ENCODE results near the gene ADAMTS12. TPM values are rescaled to one million over a fixed set of nuclear protein-coding genes. Genes with fewer than 3 reads are reported as not detected.

The ADAMTS12 gene
- total and polyA plus RNA-seq, 2 donors (not counting 1 experiment from before 2014, with no cell fraction given): 10.7 to 44.8 TPM

DNA sequence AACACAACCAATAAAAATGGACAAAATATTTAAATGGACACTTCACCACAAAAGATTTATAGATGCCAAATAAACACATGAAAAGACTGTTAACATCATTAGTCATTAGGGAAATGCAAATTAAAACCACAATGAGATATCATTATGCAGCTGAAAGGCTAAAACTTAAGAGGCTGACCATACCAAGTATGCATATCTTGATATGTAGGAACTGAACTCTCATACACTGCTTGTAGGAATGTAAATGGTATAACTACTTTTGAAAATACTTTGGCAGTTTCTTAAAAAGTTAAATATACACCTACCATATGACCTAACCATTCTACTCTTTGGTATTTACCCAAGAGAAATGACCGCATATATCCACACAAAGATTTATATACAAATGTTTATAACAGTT is 13.6 kb upstream of the ADAMTS12 start:
- Histone ChIP-seq H3K9me3 (ENCODE audit: control insufficient read depth, insufficient read depth, low read depth, low read length) (no peaks in the 10 kb centered on the region), H3K4me3 (replicated peaks in 1 of 4; ENCODE audit: control extremely low read depth in 1 of 4, insufficient read depth in 1 of 4, low read depth in 3 of 4, low read length in 4 of 4) (no peak overlapping the region), H3K27me3 (ENCODE audit: control insufficient read depth, insufficient read depth, low read length) (no peaks in the 10 kb centered on the region), H3K4me2 (ENCODE audit: extremely low read depth, insufficient read depth, low read length) (no peak overlapping the region), H3K9ac (ENCODE audit: insufficient read depth, low read length) (no peak overlapping the region), H2AFZ (ENCODE audit: low read length) (no peak overlapping the region), H3K79me2 (ENCODE audit: control insufficient read depth, insufficient read depth, low read length) (no peaks in the 10 kb centered on the region), H3K36me3 (ENCODE audit: control insufficient read depth, insufficient read depth, low read length) (no peaks in the 10 kb centered on the region), H4K20me1 (ENCODE audit: control insufficient read depth, extremely low read depth, insufficient read depth, low read length) (no peaks in the 10 kb centered on the region), H3K27ac (ENCODE audit: insufficient read depth, low read length) (no peak overlapping the region), H3K4me1 (ENCODE audit: control insufficient read depth, extremely low read depth, insufficient read depth, low read length) (no peaks in the 10 kb centered on the region)
- TF ChIP-seq, protein P1, sequence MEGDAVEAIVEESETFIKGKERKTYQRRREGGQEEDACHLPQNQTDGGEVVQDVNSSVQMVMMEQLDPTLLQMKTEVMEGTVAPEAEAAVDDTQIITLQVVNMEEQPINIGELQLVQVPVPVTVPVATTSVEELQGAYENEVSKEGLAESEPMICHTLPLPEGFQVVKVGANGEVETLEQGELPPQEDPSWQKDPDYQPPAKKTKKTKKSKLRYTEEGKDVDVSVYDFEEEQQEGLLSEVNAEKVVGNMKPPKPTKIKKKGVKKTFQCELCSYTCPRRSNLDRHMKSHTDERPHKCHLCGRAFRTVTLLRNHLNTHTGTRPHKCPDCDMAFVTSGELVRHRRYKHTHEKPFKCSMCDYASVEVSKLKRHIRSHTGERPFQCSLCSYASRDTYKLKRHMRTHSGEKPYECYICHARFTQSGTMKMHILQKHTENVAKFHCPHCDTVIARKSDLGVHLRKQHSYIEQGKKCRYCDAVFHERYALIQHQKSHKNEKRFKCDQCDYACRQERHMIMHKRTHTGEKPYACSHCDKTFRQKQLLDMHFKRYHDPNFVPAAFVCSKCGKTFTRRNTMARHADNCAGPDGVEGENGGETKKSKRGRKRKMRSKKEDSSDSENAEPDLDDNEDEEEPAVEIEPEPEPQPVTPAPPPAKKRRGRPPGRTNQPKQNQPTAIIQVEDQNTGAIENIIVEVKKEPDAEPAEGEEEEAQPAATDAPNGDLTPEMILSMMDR (conservative IDR thresholded peaks at IDR 0.05 in 1 of 2, IDR thresholded peaks at IDR 0.05 in 1 of 2; ENCODE audit: low read depth in 1 of 2, low read length in 2 of 2): no peak
- no peak for TF ChIP-seq EZH2 (IDR thresholded peaks at IDR 0.05; ENCODE audit: low read length, missing control alignments)
- DNase-seq (ENCODE audit: low read depth in 2 of 2): peak; percentile 2 to 82

DNA sequence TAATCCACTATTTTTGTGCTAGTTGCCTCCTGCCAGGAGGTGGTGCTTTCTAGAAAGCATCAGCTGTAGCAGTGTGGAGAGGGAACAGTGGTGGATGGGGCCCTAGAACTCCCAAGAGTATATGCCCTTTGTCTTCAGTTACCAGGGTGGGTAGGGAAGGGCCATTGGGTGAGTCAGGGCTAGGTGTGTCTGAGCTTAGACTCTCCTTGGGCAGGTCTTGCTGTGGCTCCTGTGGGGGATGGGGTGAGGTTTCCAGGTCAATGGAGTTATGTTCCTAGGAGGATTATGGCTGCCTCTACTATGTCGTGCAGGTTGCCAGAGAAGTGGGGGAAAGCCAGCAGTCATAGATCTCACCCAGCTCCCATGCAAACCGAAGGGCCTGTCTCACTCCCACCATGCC is 11.3 kb upstream of the ADAMTS12 start:
- H3K9me3 ChIP-seq (ENCODE audit: control insufficient read depth, insufficient read depth, low read depth, low read length): no peaks in the 10 kb centered on the region
- no peak for DNase-seq (ENCODE audit: low read depth in 2 of 2)
- no peak overlapping the region for H3K27ac ChIP-seq (ENCODE audit: insufficient read depth, low read length)

GRCh38 chr5:33901156-33901555 is 9.4 kb upstream of the ADAMTS12 start:
- peak in 1 of 2 donors; percentile 72 for DNase-seq (ENCODE audit: low read depth in 2 of 2)
- Histone ChIP-seq H2AFZ (ENCODE audit: low read length) (no peak overlapping the region), H3K36me3 (ENCODE audit: control insufficient read depth, insufficient read depth, low read length) (no peaks in the 10 kb centered on the region), H3K27ac (ENCODE audit: insufficient read depth, low read length) (no peak overlapping the region), H3K79me2 (ENCODE audit: control insufficient read depth, insufficient read depth, low read length) (no peaks in the 10 kb centered on the region), H3K27me3 (ENCODE audit: control insufficient read depth, insufficient read depth, low read length) (no peaks in the 10 kb centered on the region), H3K9ac (ENCODE audit: insufficient read depth, low read length) (no peak overlapping the region), H3K9me3 (ENCODE audit: control insufficient read depth, insufficient read depth, low read depth, low read length) (no peaks in the 10 kb centered on the region), H3K4me2 (ENCODE audit: extremely low read depth, insufficient read depth, low read length) (peak overlapping the region; percentile 2), H3K4me1 (ENCODE audit: control insufficient read depth, extremely low read depth, insufficient read depth, low read length) (no peaks in the 10 kb centered on the region), H3K4me3 (replicated peaks in 1 of 4; ENCODE audit: control extremely low read depth in 1 of 4, insufficient read depth in 1 of 4, low read depth in 3 of 4, low read length in 4 of 4) (no peak overlapping the region), H4K20me1 (ENCODE audit: control insufficient read depth, extremely low read depth, insufficient read depth, low read length) (no peaks in the 10 kb centered on the region)
- no peak for TF ChIP-seq EZH2 (IDR thresholded peaks at IDR 0.05; ENCODE audit: low read length, missing control alignments)
- TF ChIP-seq, protein P1 (conservative IDR thresholded peaks at IDR 0.05 in 1 of 2, IDR thresholded peaks at IDR 0.05 in 1 of 2; ENCODE audit: low read depth in 1 of 2, low read length in 2 of 2): no peak

More for the DNA sequence above, 11.3 kb upstream of the ADAMTS12 start:
- Histone ChIP-seq H3K36me3 (ENCODE audit: control insufficient read depth, insufficient read depth, low read length) (no peaks in the 10 kb centered on the region), H3K27me3 (ENCODE audit: control insufficient read depth, insufficient read depth, low read length) (no peaks in the 10 kb centered on the region), H3K9ac (ENCODE audit: insufficient read depth, low read length) (no peak overlapping the region), H3K4me1 (ENCODE audit: control insufficient read depth, extremely low read depth, insufficient read depth, low read length) (no peaks in the 10 kb centered on the region), H4K20me1 (ENCODE audit: control insufficient read depth, extremely low read depth, insufficient read depth, low read length) (no peaks in the 10 kb centered on the region), H2AFZ (ENCODE audit: low read length) (no peak overlapping the region), H3K4me2 (ENCODE audit: extremely low read depth, insufficient read depth, low read length) (no peak overlapping the region), H3K79me2 (ENCODE audit: control insufficient read depth, insufficient read depth, low read length) (no peaks in the 10 kb centered on the region), H3K4me3 (replicated peaks in 1 of 4; ENCODE audit: control extremely low read depth in 1 of 4, insufficient read depth in 1 of 4, low read depth in 3 of 4, low read length in 4 of 4) (no peak overlapping the region)
- TF ChIP-seq, protein P1 (conservative IDR thresholded peaks at IDR 0.05 in 1 of 2, IDR thresholded peaks at IDR 0.05 in 1 of 2; ENCODE audit: low read depth in 1 of 2, low read length in 2 of 2): no peak
- no peak for TF ChIP-seq EZH2 (IDR thresholded peaks at IDR 0.05; ENCODE audit: low read length, missing control alignments)
